ENCODE data around the gene NKX6-1.

DNA sequence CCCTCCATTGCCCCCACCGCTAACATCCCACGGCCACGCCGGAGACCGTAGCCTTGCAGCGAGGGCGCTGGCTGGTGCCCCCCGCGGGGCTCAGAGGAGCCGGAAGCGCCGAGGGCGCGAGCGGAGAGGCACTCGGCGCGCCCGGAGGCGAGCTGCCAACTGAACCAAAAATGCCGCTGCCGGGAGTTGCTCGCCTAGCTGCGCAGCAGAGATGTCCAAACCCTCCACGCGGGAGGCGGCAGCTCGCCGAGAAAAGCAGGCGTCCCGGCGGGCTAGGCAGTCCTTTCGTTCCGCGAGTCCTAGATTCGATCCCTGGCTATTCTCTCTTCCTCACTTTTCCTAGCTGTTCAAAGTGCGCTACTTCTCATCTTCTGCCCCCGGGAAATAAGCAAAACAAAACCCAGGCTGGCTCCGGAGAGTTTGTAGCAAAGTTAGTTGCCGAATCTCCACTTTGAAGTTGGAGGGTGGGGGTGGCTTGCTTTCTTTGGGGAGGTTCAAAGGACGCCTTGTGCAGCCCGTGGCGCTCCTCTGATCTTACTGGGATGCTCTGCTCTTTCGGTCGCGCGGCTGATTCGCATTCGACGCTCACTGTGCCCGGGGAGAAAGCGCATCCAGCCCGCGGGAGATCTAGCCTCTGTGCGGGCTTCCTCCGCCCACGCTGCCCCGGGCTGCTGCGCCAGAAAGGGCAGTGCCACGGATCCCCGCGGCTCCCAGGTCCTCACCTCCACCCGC lies 723 bp downstream of the NKX6-1 start:
- TF ChIP-seq POLR2A (IDR thresholded peaks at IDR 0.05) (no peak), POLR2AphosphoS5 (IDR thresholded peaks at IDR 0.05) (no peak)
- TF ChIP-seq, protein P1, sequence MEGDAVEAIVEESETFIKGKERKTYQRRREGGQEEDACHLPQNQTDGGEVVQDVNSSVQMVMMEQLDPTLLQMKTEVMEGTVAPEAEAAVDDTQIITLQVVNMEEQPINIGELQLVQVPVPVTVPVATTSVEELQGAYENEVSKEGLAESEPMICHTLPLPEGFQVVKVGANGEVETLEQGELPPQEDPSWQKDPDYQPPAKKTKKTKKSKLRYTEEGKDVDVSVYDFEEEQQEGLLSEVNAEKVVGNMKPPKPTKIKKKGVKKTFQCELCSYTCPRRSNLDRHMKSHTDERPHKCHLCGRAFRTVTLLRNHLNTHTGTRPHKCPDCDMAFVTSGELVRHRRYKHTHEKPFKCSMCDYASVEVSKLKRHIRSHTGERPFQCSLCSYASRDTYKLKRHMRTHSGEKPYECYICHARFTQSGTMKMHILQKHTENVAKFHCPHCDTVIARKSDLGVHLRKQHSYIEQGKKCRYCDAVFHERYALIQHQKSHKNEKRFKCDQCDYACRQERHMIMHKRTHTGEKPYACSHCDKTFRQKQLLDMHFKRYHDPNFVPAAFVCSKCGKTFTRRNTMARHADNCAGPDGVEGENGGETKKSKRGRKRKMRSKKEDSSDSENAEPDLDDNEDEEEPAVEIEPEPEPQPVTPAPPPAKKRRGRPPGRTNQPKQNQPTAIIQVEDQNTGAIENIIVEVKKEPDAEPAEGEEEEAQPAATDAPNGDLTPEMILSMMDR (IDR thresholded peaks at IDR 0.05): no peak

Measured in breast epithelium (tissue), 3 donors.